ENCODE results near the gene TRIM24.
"Not testable (repeated sequence)": the region's sequence is repeated elsewhere in the genome, so short reads cannot be mapped to it uniquely, and the experiment has no call there.

Gene TRIM24

DNA sequence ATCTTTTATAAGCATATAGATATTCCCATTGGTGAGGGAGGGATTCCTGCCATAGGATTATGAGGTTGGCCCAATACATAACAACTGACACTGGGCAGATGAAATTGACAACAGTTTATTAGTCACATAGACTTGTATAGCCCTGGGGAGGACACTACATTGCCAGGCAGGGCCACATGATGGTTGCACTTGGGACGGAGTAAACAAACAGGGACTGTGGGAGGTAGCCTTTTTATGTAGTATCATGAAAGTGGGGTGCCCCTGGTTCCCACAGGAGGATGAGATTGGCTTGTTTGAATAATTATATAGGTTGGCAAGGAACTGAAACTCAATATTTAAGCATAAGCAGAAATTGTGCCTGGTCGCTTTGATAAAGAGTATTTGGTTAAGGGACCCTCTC is 23.5 kb downstream of the TRIM24 start:
- TF ChIP-seq, protein P1, sequence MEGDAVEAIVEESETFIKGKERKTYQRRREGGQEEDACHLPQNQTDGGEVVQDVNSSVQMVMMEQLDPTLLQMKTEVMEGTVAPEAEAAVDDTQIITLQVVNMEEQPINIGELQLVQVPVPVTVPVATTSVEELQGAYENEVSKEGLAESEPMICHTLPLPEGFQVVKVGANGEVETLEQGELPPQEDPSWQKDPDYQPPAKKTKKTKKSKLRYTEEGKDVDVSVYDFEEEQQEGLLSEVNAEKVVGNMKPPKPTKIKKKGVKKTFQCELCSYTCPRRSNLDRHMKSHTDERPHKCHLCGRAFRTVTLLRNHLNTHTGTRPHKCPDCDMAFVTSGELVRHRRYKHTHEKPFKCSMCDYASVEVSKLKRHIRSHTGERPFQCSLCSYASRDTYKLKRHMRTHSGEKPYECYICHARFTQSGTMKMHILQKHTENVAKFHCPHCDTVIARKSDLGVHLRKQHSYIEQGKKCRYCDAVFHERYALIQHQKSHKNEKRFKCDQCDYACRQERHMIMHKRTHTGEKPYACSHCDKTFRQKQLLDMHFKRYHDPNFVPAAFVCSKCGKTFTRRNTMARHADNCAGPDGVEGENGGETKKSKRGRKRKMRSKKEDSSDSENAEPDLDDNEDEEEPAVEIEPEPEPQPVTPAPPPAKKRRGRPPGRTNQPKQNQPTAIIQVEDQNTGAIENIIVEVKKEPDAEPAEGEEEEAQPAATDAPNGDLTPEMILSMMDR (IDR thresholded peaks at IDR 0.05; ENCODE audit: low read length, missing control alignments), result no peak
- DNase-seq (ENCODE audit: low read depth), result no peak
- H3K4me3 ChIP-seq (replicated peaks; ENCODE audit: low read depth, low read length), result no peak overlapping the region

DNA sequence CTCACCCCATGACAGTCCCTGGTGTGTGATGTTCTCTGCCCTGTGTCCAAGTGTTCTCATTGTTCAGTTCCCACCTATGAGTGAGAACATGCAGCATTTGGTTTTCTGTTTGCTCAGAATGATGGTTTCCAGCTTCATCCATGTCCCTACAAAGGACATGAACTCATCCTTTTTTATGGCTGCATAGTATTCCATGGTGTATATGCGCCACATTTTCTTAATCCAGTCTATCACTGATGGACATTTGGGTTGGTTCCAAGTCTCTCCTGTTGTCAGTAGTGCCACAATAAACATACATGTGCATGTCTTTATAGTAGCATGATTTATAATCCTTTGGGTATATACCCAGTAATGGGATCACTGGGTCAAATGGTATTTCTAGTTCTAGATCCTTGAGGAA is 25.4 kb downstream of the TRIM24 start:
- H3K4me3 ChIP-seq (replicated peaks; ENCODE audit: low read depth, low read length); DNase-seq (ENCODE audit: low read depth): not testable (repeated sequence)

DNA sequence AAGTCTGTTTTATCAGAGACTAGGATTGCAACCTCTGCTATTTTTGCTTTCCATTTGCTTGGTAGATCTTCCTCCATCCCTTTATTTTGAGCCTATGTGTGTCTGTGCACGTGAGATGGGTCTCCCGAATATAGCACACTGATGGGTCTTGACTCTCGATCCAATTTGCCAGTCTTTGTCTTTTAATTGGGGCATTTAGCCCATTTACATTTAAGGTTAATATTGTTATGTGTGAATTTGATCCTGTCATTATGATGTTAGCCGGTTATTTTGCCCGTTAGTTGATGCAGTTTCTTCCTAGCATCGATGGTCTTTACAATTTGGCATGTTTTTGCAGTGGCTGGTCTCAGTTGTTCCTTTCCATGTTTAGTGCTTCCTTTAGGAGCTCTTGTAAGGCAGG is 29.1 kb downstream of the TRIM24 start:
- not testable (repeated sequence) for DNase-seq (ENCODE audit: low read depth); H3K4me3 ChIP-seq (replicated peaks; ENCODE audit: low read depth, low read length)

DNA sequence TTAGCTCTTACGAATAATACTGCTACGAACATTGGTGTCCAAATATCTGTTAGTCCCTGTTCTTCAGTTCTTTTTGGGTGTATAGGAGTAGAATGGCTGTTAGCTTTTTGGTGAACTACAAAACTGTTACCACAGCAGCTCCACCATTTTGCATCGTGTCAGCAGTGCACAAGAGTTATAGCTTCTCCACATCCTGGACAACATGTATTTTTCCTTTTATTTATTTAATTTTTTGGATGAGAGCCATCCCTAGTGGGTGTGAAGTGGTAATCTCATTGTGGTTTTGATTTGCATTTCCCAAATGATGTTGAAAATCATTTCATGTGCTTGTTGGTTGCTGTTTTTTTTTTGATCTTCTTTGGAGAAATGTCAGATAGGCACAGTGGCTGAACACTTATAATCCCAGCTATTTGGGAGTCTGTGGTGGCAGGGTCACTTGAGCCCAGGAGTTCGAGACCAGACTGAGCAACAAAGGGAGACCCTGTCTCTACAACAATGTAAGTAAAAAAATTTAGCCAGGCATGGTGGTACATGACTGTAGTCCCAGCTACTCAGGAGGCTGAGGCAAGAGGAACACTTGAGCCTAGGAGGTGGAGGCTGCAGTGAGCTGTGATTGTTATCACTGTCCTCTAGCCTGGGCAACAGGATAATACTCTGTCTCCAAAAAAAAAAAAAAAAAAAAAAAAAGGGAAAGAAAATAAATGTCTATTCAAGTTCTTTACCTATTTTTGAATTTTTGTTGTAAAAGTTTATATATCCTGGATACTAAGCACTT is 31.7 kb downstream of the TRIM24 start:
- TF ChIP-seq, protein P1 (IDR thresholded peaks at IDR 0.05; ENCODE audit: low read length, missing control alignments), result no peak
- H3K4me3 ChIP-seq (replicated peaks; ENCODE audit: low read depth, low read length), result no peak overlapping the region
- DNase-seq (ENCODE audit: low read depth), result peak; percentile 17

DNA sequence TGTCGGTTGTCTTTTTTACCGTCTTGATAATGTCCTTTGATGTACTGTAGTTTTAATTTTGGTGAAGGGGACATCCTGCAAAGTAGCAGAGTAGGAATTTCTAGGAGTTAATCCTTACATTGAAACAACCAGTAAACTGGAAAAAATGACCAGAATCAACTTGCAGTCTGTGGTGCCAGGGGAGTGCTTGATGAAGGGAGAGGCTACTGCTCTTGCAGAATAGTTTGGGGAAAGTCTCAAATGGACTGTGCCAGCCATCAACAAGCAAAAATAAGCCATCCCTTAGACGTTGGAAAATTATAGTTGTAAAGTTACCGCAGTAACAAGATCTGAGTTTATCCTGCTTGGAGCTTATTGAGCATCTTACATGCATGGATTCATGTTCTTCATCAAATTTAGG is 32.4 kb downstream of the TRIM24 start:
- TF ChIP-seq, protein P1 (IDR thresholded peaks at IDR 0.05; ENCODE audit: low read length, missing control alignments), result no peak
- H3K4me3 ChIP-seq (replicated peaks; ENCODE audit: low read depth, low read length), result no peak overlapping the region
- DNase-seq (ENCODE audit: low read depth), result no peak

DNA sequence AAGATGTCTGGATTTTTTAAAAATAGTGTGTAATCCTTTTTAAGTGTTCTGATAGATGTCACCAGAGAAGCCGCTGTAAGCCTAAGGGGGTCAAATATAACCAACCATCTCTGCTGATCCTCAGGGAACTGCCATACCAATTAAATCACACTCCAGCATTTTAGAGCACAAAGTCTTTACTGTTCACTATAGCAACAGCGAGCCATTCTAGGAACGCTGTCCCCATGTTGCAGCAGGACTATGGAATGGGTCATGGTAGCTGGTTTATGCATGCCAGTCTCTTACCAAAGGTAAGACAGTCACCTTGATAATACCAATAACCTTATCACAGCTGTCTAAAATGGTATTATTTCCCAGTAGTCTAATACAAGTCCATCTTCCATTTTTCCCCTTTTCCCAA is 33.5 kb downstream of the TRIM24 start:
- H3K4me3 ChIP-seq (replicated peaks; ENCODE audit: low read depth, low read length), result no peak overlapping the region
- DNase-seq (ENCODE audit: low read depth), result no peak
- TF ChIP-seq, protein P1 (IDR thresholded peaks at IDR 0.05; ENCODE audit: low read length, missing control alignments), result no peak

DNA sequence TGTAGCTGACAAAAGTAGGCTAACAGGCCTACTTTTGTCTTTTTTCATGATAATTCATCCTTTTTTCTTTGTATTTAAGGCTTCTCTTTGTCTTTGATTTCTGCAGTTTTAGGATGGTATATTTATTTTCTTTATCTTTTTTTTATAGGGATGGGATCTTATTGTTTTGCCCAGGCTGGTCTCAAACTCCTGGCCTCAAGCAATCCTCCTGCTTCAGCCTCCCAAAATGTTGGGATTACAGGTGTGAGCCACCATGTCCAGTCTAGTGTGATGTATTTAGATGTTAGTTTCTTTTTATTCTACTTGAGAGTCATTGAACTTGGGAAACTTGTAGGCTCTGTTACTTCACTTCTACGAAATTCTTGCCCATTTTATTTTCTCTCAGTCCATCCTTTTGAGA is 35.4 kb downstream of the TRIM24 start:
- TF ChIP-seq, protein P1 (IDR thresholded peaks at IDR 0.05; ENCODE audit: low read length, missing control alignments), result no peak
- no peak overlapping the region for H3K4me3 ChIP-seq (replicated peaks; ENCODE audit: low read depth, low read length)
- DNase-seq (ENCODE audit: low read depth), result no peak

DNA sequence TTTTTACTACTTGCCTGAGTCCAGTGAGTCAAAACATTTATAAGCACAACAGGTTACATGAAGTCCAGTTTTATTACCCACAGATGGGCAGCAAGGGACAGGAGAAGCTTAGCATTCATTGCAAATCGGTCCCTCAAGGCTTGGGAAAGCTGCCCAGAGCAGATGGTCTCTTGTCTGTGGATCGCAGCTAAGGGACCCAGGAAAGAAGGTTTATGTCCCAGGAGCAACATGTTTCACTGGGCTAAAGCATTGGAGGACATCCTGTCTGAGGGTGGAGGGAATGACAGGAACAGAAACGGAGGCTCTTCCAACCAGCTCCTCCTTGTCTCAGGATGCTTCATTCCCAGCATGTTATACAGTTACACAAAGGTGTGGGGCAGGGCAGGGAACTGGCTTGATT is 39.3 kb downstream of the TRIM24 start:
- H3K4me3 ChIP-seq (replicated peaks; ENCODE audit: low read depth, low read length), result no peak overlapping the region
- DNase-seq (ENCODE audit: low read depth), result no peak
- TF ChIP-seq, protein P1 (IDR thresholded peaks at IDR 0.05; ENCODE audit: low read length, missing control alignments), result no peak

DNA sequence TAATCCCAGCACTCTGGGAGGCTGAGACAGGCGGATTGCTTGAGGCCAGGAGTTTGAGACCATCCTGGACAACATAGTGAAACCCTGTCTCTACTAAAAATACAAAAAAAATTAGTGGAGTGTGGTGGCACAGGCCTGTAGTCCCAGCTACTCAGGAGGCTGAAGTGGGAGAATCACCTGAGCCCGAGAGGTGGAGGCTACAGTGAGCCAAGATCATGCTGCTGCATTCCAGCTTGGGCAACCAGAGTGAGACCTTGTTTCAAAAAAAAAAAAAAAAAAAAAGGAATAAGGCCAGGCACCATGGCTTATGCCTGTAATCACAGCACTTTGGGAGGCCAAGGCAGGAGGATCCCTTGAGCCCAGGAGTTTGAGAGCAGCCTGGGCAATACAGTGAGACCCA is 40.2 kb downstream of the TRIM24 start:
- not testable (repeated sequence) for H3K4me3 ChIP-seq (replicated peaks; ENCODE audit: low read depth, low read length); DNase-seq (ENCODE audit: low read depth)
